IMR-90 (cell line): ENCODE measurements around the gene SNX2. TPM values are rescaled to one million over a fixed set of nuclear protein-coding genes. Genes with fewer than 3 reads are reported as not detected.

Source experiments
- ATAC-seq: fragments of 200-7000 bp; cut with Tn5 transposase; 2 replicates; pipeline ENCODE4 v1.9.1; 2020; ENCODE audit warnings: low read depth, mild to moderate bottlenecking, moderate library complexity
- BruUV-seq: library from RNA; stranded (reverse); fragments of 400-500 nt; replicated peaks from 2 replicates; lab custom pipeline; 2021; lab: Mats Ljungman, UMichigan
- CTCF ChIA-PET: fragments of 300-600 bp; formaldehyde crosslinking; extraction: SDS; loops from one replicate; lab custom pipeline; 2021; ENCODE audit warnings: antibody characterized with exemption; lab: Yijun Ruan, JAX
- POLR2A ChIA-PET: fragments of 300-600 bp; sonication (Branson Sonifier 250); formaldehyde crosslinking; loops from one replicate; lab custom pipeline; 2022; ENCODE audit warnings: antibody characterized with exemption; ENCODE audit not compliant: unreplicated experiment; lab: Charles Lee
- DNase-seq: peaks from one replicate; pipeline ENCODE4 v3.0.0; 2013
- H2AFZ ChIP-seq: replicated peaks from 2 replicates; pipeline ENCODE3; 2013; ENCODE audit warnings: low read length, mild to moderate bottlenecking; ENCODE audit not compliant: poor library complexity
- H2AK5ac ChIP-seq: 2 replicates; pipeline ENCODE4 v1.6.1; 2013; ENCODE audit warnings: low read depth, low read length, inconsistent platforms
- H2AK9ac ChIP-seq: replicated peaks from 2 replicates; pipeline ENCODE3; 2013; ENCODE audit warnings: mild to moderate bottlenecking, low read depth, low read length, moderate library complexity; ENCODE audit not compliant: poor library complexity
- H2BK120ac ChIP-seq: 2 replicates; pipeline ENCODE4 v1.6.1; 2013; ENCODE audit warnings: low read depth, low read length, inconsistent platforms
- H2BK15ac ChIP-seq: 3 replicates; pipeline ENCODE4 v1.6.1; 2013; ENCODE audit warnings: low read depth, low read length, inconsistent platforms
- H2BK20ac ChIP-seq: 2 replicates; pipeline ENCODE4 v1.6.1; 2013; ENCODE audit warnings: low read depth, mild to moderate bottlenecking, inconsistent platforms, low read length, moderate library complexity
- H2BK5ac ChIP-seq: 2 replicates; pipeline ENCODE4 v1.6.1; 2013; ENCODE audit warnings: mild to moderate bottlenecking, low read depth, low read length, inconsistent platforms; ENCODE audit not compliant: poor library complexity, severe bottlenecking
- H3K14ac ChIP-seq: replicated peaks from 2 replicates; pipeline ENCODE4 v1.6.1; 2013; ENCODE audit warnings: low read depth, low read length, inconsistent platforms
- H3K18ac ChIP-seq: 2 replicates; pipeline ENCODE4 v1.6.1; 2013; ENCODE audit warnings: low read depth, low read length, control low read depth
- H3K23ac ChIP-seq: 2 replicates; pipeline ENCODE4 v1.6.1; 2013; ENCODE audit warnings: low read depth, low read length, inconsistent platforms
- H3K27ac ChIP-seq: 2 replicates; pipeline ENCODE4 v1.5.1; 2013; ENCODE audit warnings: mild to moderate bottlenecking, control low read depth, low read length; ENCODE audit not compliant: insufficient read depth
- H3K27me3 ChIP-seq: 2 replicates; pipeline ENCODE4 v1.6.1; 2013; ENCODE audit warnings: low read length; ENCODE audit not compliant: control insufficient read depth, insufficient read depth
- H3K36me3 ChIP-seq: 2 replicates; pipeline ENCODE4 v1.6.1; 2013; ENCODE audit warnings: low read length, mixed read lengths; ENCODE audit not compliant: control insufficient read depth, insufficient read depth
- H3K4ac ChIP-seq: 2 replicates; pipeline ENCODE4 v1.6.1; 2013; ENCODE audit warnings: low read depth, low read length, inconsistent platforms
- H3K4me1 ChIP-seq: 2 replicates; pipeline ENCODE4 v1.6.1; 2013; ENCODE audit warnings: low read length, mixed read lengths; ENCODE audit not compliant: control insufficient read depth, insufficient read depth
- H3K4me2 ChIP-seq: 2 replicates; pipeline ENCODE4 v1.6.1; 2013; ENCODE audit warnings: low read depth, mild to moderate bottlenecking, control low read depth, low read length, moderate library complexity
- H3K4me3 ChIP-seq: 2 replicates; pipeline ENCODE4 v1.5.1; 2013; ENCODE audit warnings: low read depth, mild to moderate bottlenecking, control low read depth, low read length, moderate library complexity; ENCODE audit not compliant: insufficient read depth
- H3K56ac ChIP-seq: 2 replicates; pipeline ENCODE4 v1.6.1; 2013; ENCODE audit warnings: low read length, inconsistent platforms; ENCODE audit not compliant: insufficient read depth; ENCODE audit errors: extremely low read depth
- H3K79me1 ChIP-seq, 2 experiments: 2 replicates each; pipeline ENCODE4 v1.6.1; 2013; ENCODE audit warnings: low read length in 2 of 2, inconsistent platforms in 1 of 2, low read depth in 1 of 2
- H3K9ac ChIP-seq: 2 replicates; pipeline ENCODE4 v1.6.1; 2013; ENCODE audit warnings: low read depth, low read length, control low read depth
- H3K9me1 ChIP-seq: 2 replicates; pipeline ENCODE4 v1.6.1; 2013; ENCODE audit warnings: low read length, inconsistent platforms; ENCODE audit not compliant: insufficient read depth
- H3K9me3 ChIP-seq: 2 replicates; pipeline ENCODE4 v1.6.1; 2013; ENCODE audit warnings: low read length; ENCODE audit not compliant: control insufficient read depth, insufficient read depth
- H4K20me1 ChIP-seq: 2 replicates; pipeline ENCODE4 v1.6.1; 2013; ENCODE audit warnings: low read length, inconsistent platforms; ENCODE audit not compliant: insufficient read depth
- H4K5ac ChIP-seq: 2 replicates; pipeline ENCODE4 v1.6.1; 2013; ENCODE audit warnings: mild to moderate bottlenecking, low read depth, low read length, control low read depth
- H4K8ac ChIP-seq, 2 experiments: 2 replicates each; pipeline ENCODE4 v1.6.1; 2013; ENCODE audit warnings: low read depth in 2 of 2, low read length in 2 of 2, control low read depth in 1 of 2, inconsistent platforms in 1 of 2
- H4K91ac ChIP-seq: 2 replicates; pipeline ENCODE4 v1.6.1; 2013; ENCODE audit warnings: low read depth, low read length, inconsistent platforms; ENCODE audit not compliant: insufficient read depth
- CEBPB ChIP-seq: IDR thresholded peaks from 2 replicates; pipeline ENCODE4 v1.6.1; 2012; ENCODE audit warnings: low read depth, low read length, improper control_type of control experiment
- POLR2A ChIP-seq: IDR thresholded peaks from 2 replicates; pipeline ENCODE4 v1.6.1; 2012; ENCODE audit warnings: mild to moderate bottlenecking, low read depth, low read length
- RAD21 ChIP-seq: IDR thresholded peaks from 2 replicates; pipeline ENCODE4 v1.6.1; 2012; ENCODE audit warnings: low read length, improper control_type of control experiment
- WGBS, 2 experiments: methylation state at CpG; one replicate each; pipeline versions ENCODE4 v1.1.5 to v1.1.7; 2013; ENCODE audit warnings: missing lambda C conversion rate in 2 of 2; ENCODE audit not compliant: insufficient read length in 1 of 2; ENCODE audit errors: extremely low coverage in 2 of 2; 5-methylcytosine and 5-hydroxymethylcytosine counted together
- dilution Hi-C: fragments of 300-500 bp; cut with HindIII; formaldehyde crosslinking; loops from one replicate; pipeline ENCODE4 v1.14.3; 2018; ENCODE audit warnings: low sequenced_read_pairs; ENCODE audit not compliant: unreplicated experiment
- in situ Hi-C: fragments of 300-500 bp; cut with MboI; formaldehyde crosslinking; loops from 3 replicates; pipeline ENCODE4 v1.14.3; 2019; ENCODE audit warnings: low sequenced_read_pairs, inconsistent platforms, mixed read lengths
- intact Hi-C: fragments of 100-400 bp; cut with micrococcal nuclease; formaldehyde crosslinking; loops from 2 replicates; pipeline ENCODE4 v1.10.0; 2022
- polyA plus RNA-seq, 3 experiments: library from polyadenylated mRNA; depleted of rRNA; stranded (reverse); fragments of >200 nt; gene quantifications; 2 replicates each; pipeline ENCODE4 v1.2.3, GENCODE V29; 2012; ENCODE audit warnings: low replicate concordance in 1 of 3
- total RNA-seq: library from RNA; depleted of rRNA; stranded (reverse); fragments of >200 nt; gene quantifications from 2 replicates; pipeline ENCODE4 v1.2.3, GENCODE V29; 2012
- TF ChIP-seq, protein P1 (sequence below): conservative IDR thresholded peaks from 2 replicates; pipeline ENCODE4 v1.5.1; 2012; ENCODE audit warnings: mild to moderate bottlenecking, low read depth, low read length, improper control_type of control experiment

Gene SNX2
- total and polyA plus RNA-seq, 2 of the 4 experiments (the other 2 are of a cell fraction), result 26.3 to 52.9 TPM

DNA sequence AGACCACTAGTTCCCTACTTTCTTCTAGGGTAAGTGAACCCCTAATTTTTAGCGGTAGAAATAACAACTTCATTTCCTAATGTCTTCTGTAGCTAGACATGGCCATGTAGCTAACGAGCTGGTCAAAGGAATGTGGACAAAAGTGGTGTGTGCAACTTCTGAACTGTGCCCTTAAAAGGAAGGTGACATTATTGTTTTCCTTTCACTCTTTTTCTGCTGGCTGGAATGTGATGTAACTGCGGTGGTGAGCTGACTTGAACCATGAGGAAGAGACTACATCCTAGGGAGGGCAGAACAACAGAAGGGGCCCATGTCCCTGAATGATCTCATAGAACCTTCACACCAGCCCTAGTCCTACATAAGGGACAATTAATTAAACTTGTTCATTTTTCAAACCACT, 1.3 kb upstream of the SNX2 start:
- peak overlapping the region; percentile 44 for H2AK9ac ChIP-seq
- H4K5ac ChIP-seq, result no peak overlapping the region
- H2BK120ac ChIP-seq, result no peak overlapping the region
- H2BK20ac ChIP-seq, result no peak overlapping the region
- H3K4me2 ChIP-seq, result no peak overlapping the region
- no peak overlapping the region for H3K56ac ChIP-seq
- no CpG with 5 or more reads among the region's 3 CpGs for WGBS, 2 experiments
- H3K9me3 ChIP-seq, result no peaks in the 10 kb centered on the region
- no peaks in the 10 kb centered on the region for H3K4me1 ChIP-seq
- H3K36me3 ChIP-seq, result no peaks in the 10 kb centered on the region
- in situ Hi-C loops (no loop called here), dilution Hi-C loops (no loop called here), intact Hi-C loops (loop anchor here (2.0 kb wide), 1 partner anchor 73 kb away; no protein-coding TSS in a partner anchor)
- ATAC-seq (no peak), DNase-seq (no peak)
- peaks cover 3 to 22% of the 10 kb centered on the region in 2 experiments for H3K79me1 ChIP-seq
- H2BK15ac ChIP-seq, result no peak overlapping the region
- H3K4me3 ChIP-seq, result no peak overlapping the region
- BruUV-seq, result no TSS peak
- peaks cover 6% of the 10 kb centered on the region; the same call in 1 of the 2 replicates for H3K9me1 ChIP-seq
- H3K27ac ChIP-seq, result no peak overlapping the region
- H3K27me3 ChIP-seq, result peaks cover 2% of the 10 kb centered on the region; the same call in 1 of the 2 replicates
- peaks cover 3% of the 10 kb centered on the region; the same call in 1 of the 2 replicates for H4K20me1 ChIP-seq
- TF ChIP-seq CEBPB (no peak), RAD21 (no peak), POLR2A (no peak)
- TF ChIP-seq, protein P1, sequence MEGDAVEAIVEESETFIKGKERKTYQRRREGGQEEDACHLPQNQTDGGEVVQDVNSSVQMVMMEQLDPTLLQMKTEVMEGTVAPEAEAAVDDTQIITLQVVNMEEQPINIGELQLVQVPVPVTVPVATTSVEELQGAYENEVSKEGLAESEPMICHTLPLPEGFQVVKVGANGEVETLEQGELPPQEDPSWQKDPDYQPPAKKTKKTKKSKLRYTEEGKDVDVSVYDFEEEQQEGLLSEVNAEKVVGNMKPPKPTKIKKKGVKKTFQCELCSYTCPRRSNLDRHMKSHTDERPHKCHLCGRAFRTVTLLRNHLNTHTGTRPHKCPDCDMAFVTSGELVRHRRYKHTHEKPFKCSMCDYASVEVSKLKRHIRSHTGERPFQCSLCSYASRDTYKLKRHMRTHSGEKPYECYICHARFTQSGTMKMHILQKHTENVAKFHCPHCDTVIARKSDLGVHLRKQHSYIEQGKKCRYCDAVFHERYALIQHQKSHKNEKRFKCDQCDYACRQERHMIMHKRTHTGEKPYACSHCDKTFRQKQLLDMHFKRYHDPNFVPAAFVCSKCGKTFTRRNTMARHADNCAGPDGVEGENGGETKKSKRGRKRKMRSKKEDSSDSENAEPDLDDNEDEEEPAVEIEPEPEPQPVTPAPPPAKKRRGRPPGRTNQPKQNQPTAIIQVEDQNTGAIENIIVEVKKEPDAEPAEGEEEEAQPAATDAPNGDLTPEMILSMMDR, result no peak
- H4K91ac ChIP-seq, result no peak overlapping the region
- H4K8ac ChIP-seq, result no peak overlapping the region
- H3K18ac ChIP-seq, result no peak overlapping the region
- no peak overlapping the region for H3K9ac ChIP-seq
- H2AK5ac ChIP-seq, result no peak overlapping the region
- no peak overlapping the region for H3K14ac ChIP-seq
- CTCF ChIA-PET, result no interaction called here
- H2BK5ac ChIP-seq, result no peak overlapping the region
- H3K4ac ChIP-seq, result no peak overlapping the region
- peak overlapping the region; percentile 23 for H2AFZ ChIP-seq
- POLR2A ChIA-PET, result no interaction called here
- H3K23ac ChIP-seq, result no peak overlapping the region
